SU-DHL-6 (cell line): ENCODE results near the gene GUCY1A1.

Experiments
- H2AFZ ChIP-seq: fragments of 200-600 bp; sonication (generic); 2 replicates; pipeline ENCODE4 v1.6.1; 2014; ENCODE audit warnings: low read depth, mild to moderate bottlenecking, moderate library complexity, mixed read lengths, antibody characterized with exemption, low read length; ENCODE audit not compliant: severe bottlenecking
- H3F3A ChIP-seq: fragments of 200-600 bp; shearing (Covaris generic); 2 replicates; pipeline ENCODE4 v1.6.0; 2016; ENCODE audit warnings: antibody characterized with exemption, mild to moderate bottlenecking; ENCODE audit not compliant: insufficient read depth
- H3K27ac ChIP-seq: fragments of 200-600 bp; sonication (generic); 2 replicates; pipeline ENCODE4 v1.5.1; 2016; ENCODE audit warnings: low read depth, mild to moderate bottlenecking, low read length, moderate library complexity, mixed read lengths
- H3K27me3 ChIP-seq: fragments of 200-600 bp; sonication (generic), shearing (Covaris generic); 2 replicates; pipeline ENCODE4 v1.6.0; 2014; ENCODE audit warnings: mild to moderate bottlenecking, low read length
- H3K36me3 ChIP-seq: fragments of 200-600 bp; sonication (generic); 2 replicates; pipeline ENCODE4 v1.6.1; 2014; ENCODE audit warnings: mild to moderate bottlenecking, low read length, mixed read lengths
- H3K4me2 ChIP-seq: fragments of 300-600, 200-600 bp; shearing (Covaris generic), sonication (generic); 2 replicates; pipeline ENCODE4 v1.6.0; 2014; ENCODE audit warnings: low read length, low read depth, mild to moderate bottlenecking; ENCODE audit not compliant: poor library complexity, severe bottlenecking
- H3K4me3 ChIP-seq: fragments of 200-600 bp; sonication (generic); 2 replicates; pipeline ENCODE4 v1.5.1; 2014; ENCODE audit warnings: antibody characterized with exemption, low read length, mild to moderate bottlenecking, mixed read lengths; ENCODE audit not compliant: insufficient read depth, poor library complexity, severe bottlenecking
- H3K79me2 ChIP-seq: fragments of 200-600 bp; sonication (generic); 2 replicates; pipeline ENCODE4 v1.6.1; 2014; ENCODE audit warnings: mild to moderate bottlenecking, low read length, moderate library complexity; ENCODE audit not compliant: insufficient read depth
- H3K9ac ChIP-seq: fragments of 200-600 bp; sonication (generic); 2 replicates; pipeline ENCODE4 v1.7.0; 2014; ENCODE audit warnings: mild to moderate bottlenecking, low read length
- H3K9me2 ChIP-seq: fragments of 200-600 bp; sonication (generic); replicated peaks from 2 replicates; pipeline ENCODE4 v1.6.1; 2014; ENCODE audit warnings: low read length; ENCODE audit not compliant: insufficient read depth
- H3K9me3 ChIP-seq: fragments of 200-600 bp; sonication (generic); 2 replicates; pipeline ENCODE4 v1.6.1; 2014; ENCODE audit warnings: low read length, mixed read lengths; ENCODE audit not compliant: insufficient read depth
- H4K20me1 ChIP-seq: fragments of 200-600 bp; sonication (generic); 2 replicates; pipeline ENCODE4 v1.6.1; 2014; ENCODE audit warnings: low read depth, mild to moderate bottlenecking, antibody characterized with exemption, low read length, moderate library complexity, mixed read lengths
- CTCF ChIP-seq: fragments of 200-600 bp; sonication (generic); IDR thresholded peaks from one replicate; pipeline ENCODE4 v1.5.1; 2017; ENCODE audit warnings: antibody characterized with exemption, mild to moderate bottlenecking, low read length, moderate library complexity; ENCODE audit not compliant: insufficient read depth, poor library complexity, severe bottlenecking
- EZH2phosphoT487 ChIP-seq: fragments of 200-600 bp; sonication (generic), shearing (Covaris generic); conservative IDR thresholded peaks from 2 replicates; pipeline ENCODE4 v1.6.1; 2018; ENCODE audit warnings: mild to moderate bottlenecking, antibody characterized with exemption, low read length, moderate library complexity, mixed read lengths

GUCY1A1 gene

GRCh38 chr4:155713911-155714310, 47.3 kb downstream of the GUCY1A1 start:
- H3K79me2 ChIP-seq, result no peaks in the 10 kb centered on the region
- no peaks in the 10 kb centered on the region for H3K36me3 ChIP-seq
- H3K9me3 ChIP-seq, result no peaks in the 10 kb centered on the region
- H3K9ac ChIP-seq, result no peak overlapping the region
- H3K4me2 ChIP-seq, result no peak overlapping the region
- H3K27me3 ChIP-seq, result no peaks in the 10 kb centered on the region
- TF ChIP-seq EZH2phosphoT487 (no peak), CTCF (no peak)
- H4K20me1 ChIP-seq, result no peaks in the 10 kb centered on the region
- no peak overlapping the region for H3K27ac ChIP-seq
- H2AFZ ChIP-seq, result no peak overlapping the region
- H3K4me3 ChIP-seq, result no peak overlapping the region
- H3F3A ChIP-seq, result no peaks in the 10 kb centered on the region
- H3K9me2 ChIP-seq, result no peaks in the 10 kb centered on the region; the same call in 1 of the 2 replicates

- Histone ChIP-seq H3K4me2 (no peak overlapping the region), H4K20me1 (no peaks in the 10 kb centered on the region), H3K9me2 (no peaks in the 10 kb centered on the region; the same call in 1 of the 2 replicates), H3K27ac (no peak overlapping the region), H3K9me3 (no peaks in the 10 kb centered on the region), H3K4me3 (no peak overlapping the region), H2AFZ (no peak overlapping the region), H3K27me3 (no peaks in the 10 kb centered on the region), H3K79me2 (no peaks in the 10 kb centered on the region), H3K9ac (no peak overlapping the region), H3K36me3 (no peaks in the 10 kb centered on the region), H3F3A (no peaks in the 10 kb centered on the region)
- TF ChIP-seq CTCF, result no peak
- no peak for TF ChIP-seq EZH2phosphoT487
These were observed 55.7 kb downstream of the GUCY1A1 start for GRCh38 chr4:155722336-155722735.

- Histone ChIP-seq H3K9me3 (no peaks in the 10 kb centered on the region), H3K36me3 (no peaks in the 10 kb centered on the region), H3K4me3 (no peak overlapping the region), H3K79me2 (no peaks in the 10 kb centered on the region), H3K27me3 (no peaks in the 10 kb centered on the region), H4K20me1 (no peaks in the 10 kb centered on the region), H3K4me2 (no peak overlapping the region), H2AFZ (no peak overlapping the region), H3K27ac (no peak overlapping the region), H3K9ac (no peak overlapping the region), H3F3A (no peaks in the 10 kb centered on the region), H3K9me2 (no peaks in the 10 kb centered on the region; the same call in 1 of the 2 replicates)
- TF ChIP-seq CTCF (no peak), EZH2phosphoT487 (no peak)
These were observed 56.3 kb downstream of the GUCY1A1 start for GRCh38 chr4:155722816-155723499.
